ENCODE results near the gene TLE2. TPM values are rescaled to one million over a fixed set of nuclear protein-coding genes. Genes with fewer than 3 reads are reported as not detected.
"Not testable (repeated sequence)": the region's sequence is repeated elsewhere in the genome, so short reads cannot be mapped to it uniquely, and the experiment has no call there.

The TLE2 gene
- polyA plus RNA-seq, 4 donors, result 39.1 to 68.7 (median 43.7) TPM

DNA sequence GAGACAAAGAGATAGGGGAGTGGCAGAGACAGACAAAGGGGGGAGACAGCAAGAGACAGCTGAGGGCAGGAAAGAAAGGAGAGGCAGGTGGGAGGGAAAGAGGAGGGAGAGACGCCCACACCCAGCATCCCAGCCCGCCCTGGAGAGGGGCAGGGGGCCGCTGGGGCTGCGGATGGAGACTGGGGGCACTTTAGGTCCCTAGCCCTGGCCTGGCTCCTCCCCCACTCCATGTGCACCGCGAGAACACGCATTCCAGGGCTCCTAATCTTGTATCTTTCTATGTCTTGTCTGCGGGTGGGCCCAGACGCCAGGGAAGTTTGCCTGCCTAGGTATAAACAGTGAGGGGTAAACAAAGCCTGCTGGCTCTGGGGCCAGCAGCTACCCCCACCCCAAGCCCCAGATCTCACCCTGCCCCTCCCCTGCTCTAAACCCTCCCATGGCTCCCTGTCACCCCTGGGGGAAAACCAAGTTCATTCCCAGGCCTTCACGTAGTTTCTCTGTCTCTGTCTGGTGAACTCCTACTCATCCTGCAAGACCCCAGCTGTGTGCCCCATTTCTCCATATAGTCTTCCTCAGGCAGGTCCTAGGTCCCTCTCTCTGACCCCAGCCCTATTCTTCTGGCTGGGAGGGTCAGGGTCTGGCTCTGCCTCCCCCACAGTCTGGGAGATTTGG is 27.5 kb upstream of the TLE2 start:
- no peak for DNase-seq (ENCODE audit: low read depth in 4 of 4, low spot score in 3 of 4)

DNA sequence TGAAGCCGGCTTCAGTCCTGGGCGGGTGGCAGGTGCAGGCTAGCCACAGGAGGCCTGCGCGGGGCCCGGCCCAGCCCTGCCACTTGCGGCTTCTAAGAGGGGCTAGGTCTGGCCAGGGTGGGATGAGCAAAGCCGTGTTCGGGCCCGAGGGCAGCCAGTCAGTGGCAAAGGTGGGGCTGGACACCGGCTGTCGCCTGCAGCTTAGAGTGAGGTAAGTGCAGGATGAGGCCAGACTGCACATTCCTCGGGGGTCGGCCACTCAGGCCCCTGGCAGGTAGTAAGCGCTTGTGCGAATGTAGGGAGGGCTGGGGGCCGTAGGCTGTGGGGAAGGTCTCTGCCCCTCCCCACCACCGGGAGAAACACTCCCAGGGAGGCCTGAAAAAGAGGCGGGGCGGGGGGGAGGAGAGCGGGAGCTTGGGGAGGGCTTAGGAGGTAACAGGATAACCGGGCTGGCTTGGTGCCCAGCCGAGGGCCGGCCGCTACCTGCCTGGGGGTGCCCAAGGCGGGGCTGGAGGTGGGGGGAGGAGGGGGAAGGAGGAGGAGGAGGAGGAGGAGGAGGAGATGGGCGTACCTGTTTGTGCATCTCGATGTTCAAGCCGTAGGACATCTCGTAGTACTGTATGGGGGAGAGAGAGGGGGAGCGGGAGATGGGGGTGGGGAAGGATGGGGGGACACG is 26.8 kb upstream of the TLE2 start:
- DNase-seq (ENCODE audit: low read depth in 4 of 4, low spot score in 3 of 4), result no peak

- no peak for DNase-seq (ENCODE audit: low read depth in 4 of 4, low spot score in 3 of 4)
Measured at GRCh38 chr19:3054972-3055740, 26.1 kb upstream of the TLE2 start.

GRCh38 chr19:3054265-3054971 is 25.3 kb upstream of the TLE2 start:
- DNase-seq (ENCODE audit: low read depth in 4 of 4, low spot score in 3 of 4), result no peak

GRCh38 chr19:3053780-3054179 is 24.7 kb upstream of the TLE2 start:
- no peak for DNase-seq (ENCODE audit: low read depth in 4 of 4, low spot score in 3 of 4)

DNA sequence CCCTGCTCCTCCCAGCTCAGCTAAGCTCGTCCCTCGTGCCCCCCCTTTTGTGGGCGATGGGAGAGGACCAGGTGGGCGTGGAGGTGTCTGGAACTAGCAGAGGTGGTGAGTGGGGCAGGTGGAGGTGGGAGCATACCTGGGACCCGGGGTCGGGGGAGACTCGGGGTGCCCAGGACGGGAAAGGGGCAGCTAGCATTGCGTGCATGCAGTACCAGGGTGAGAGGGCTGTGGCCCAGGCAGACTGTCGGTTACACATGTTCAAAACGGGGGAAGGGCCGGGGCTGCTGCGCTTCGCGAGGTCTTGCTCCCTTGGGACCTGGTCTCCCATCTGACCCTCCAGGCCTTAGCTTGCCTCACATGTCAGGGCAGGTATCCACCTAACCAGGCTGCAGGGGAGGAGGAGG is 24.1 kb upstream of the TLE2 start:
- DNase-seq (ENCODE audit: low read depth in 4 of 4, low spot score in 3 of 4), result no peak

DNA sequence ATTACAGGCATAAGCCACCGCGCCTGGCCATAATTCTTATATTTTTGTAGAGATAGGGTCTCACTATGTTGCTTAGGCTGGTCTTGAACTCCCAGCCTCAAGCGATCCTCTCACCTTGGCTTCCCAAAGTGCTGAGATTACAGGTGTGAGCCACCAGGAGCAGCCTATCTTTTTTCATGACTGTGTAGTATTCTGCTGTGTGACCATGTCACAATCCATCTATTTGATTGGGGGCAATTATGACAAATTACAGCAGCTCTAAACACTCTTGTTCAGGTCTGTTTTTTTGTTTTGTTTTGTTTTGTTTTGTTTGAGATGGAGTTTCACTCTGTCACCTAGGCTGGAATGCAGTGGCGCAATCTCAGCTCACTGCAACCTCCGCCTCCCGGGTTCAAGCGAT is 20.9 kb upstream of the TLE2 start:
- DNase-seq (ENCODE audit: low read depth in 4 of 4, low spot score in 3 of 4), result not testable (repeated sequence)

DNA sequence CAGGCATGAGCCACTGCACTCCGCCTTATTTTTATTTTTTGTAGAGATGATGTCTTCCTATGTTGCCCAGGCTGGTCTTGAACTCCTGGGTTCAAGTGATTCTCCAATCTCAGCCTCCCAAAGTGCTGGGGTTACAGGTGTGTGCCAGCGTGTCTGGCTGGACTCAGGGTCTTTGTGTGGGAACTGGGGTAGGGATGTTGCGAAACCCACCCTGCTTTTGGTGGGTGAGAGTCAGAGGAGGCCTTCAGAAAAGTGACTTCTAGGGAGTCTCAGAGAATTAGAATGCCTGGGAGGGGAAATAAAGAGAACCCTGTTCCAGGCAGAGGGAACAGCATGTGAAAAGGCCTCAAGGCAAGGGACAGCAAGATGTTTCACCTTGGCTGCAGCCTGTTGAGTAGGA is 20.0 kb upstream of the TLE2 start:
- no peak for DNase-seq (ENCODE audit: low read depth in 4 of 4, low spot score in 3 of 4)

- no peak for DNase-seq (ENCODE audit: low read depth in 4 of 4, low spot score in 3 of 4)
Measured at GRCh38 chr19:3048190-3048533, 19.1 kb upstream of the TLE2 start.

- DNase-seq (ENCODE audit: low read depth in 4 of 4, low spot score in 3 of 4), result no peak
Measured at GRCh38 chr19:3047496-3048189, 18.6 kb upstream of the TLE2 start.

DNA sequence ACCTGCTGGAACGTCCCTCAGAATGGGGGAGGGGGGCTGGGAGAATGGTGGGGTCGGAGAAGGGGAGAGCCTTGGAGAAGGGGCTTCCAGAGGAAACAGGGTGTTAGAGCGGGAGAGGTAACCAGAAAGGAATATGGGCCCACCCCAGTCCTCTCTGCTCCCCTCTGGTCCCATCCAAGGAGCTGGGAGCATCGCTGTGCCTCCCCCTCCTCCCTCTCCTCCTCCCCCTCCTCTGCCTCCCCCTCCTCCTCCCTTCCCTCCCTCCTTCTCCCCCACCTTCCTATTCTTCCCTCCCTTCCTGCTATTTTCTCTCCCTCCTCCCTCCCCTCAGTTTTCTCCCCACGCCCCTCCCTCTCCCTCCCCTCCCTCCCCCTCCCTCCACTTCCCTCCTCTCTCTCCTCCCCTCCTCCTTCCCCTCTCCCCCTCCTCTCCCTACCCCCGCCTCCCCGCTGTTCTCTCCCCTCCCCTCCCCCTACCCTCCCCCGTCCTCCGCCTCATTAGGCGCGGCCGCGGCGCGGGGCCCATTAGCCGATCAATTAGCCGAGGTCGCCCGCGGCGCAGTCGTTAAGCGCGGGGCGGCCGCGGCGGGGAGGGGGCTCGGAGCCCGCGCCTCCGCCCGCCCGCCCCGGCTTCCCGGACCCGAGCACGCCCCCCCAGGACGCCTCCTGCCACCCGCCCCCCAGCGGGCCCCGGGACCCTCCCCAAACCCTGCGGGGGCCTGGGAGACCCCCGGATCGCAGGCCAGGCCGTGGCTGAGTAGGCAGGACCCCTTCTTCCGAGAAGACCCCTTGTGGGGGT is 17.8 kb upstream of the TLE2 start:
- no peak for DNase-seq (ENCODE audit: low read depth in 4 of 4, low spot score in 3 of 4)

DNA sequence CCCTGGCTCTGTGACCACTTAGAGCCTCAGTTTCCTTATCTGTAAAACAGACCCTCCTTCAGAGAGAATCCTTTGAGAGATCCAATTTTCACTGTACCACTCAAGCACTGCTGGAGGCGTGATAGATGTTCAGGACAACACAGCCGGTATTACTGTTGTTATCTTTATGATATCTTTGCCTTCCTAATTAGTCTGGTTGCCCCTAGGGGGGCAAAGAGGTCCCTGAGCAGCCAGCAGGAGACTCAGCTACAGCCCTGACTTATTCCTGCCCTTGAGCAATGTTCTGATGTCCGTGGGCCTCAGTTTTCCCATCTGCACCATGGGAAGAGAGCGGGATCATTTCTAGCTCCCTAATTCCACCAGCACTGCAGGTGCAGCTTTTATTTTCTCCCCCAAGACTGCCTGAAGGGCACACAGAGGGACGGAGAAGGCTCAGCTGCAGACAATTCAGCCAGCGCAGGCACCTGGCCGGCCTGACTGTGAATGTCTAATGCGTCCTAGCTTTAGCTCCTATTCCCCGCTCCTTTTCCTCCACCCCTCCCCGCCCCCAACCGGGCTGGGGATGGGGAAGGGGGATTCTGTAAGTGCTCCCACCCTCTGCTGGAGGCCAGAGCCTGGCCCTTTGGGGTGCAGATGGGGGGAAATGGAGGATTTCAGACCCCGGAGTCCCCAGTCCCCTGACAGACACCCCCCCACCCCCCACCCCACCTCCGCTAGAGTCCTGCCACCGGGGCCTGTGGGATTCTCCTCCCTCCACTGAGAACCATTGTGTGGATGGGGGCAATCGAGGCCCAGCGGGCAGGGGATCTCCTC is 17.0 kb upstream of the TLE2 start:
- no peak for DNase-seq (ENCODE audit: low read depth in 4 of 4, low spot score in 3 of 4)

- no peak for DNase-seq (ENCODE audit: low read depth in 4 of 4, low spot score in 3 of 4)
Measured at GRCh38 chr19:3045191-3045590, 16.1 kb upstream of the TLE2 start.

DNA sequence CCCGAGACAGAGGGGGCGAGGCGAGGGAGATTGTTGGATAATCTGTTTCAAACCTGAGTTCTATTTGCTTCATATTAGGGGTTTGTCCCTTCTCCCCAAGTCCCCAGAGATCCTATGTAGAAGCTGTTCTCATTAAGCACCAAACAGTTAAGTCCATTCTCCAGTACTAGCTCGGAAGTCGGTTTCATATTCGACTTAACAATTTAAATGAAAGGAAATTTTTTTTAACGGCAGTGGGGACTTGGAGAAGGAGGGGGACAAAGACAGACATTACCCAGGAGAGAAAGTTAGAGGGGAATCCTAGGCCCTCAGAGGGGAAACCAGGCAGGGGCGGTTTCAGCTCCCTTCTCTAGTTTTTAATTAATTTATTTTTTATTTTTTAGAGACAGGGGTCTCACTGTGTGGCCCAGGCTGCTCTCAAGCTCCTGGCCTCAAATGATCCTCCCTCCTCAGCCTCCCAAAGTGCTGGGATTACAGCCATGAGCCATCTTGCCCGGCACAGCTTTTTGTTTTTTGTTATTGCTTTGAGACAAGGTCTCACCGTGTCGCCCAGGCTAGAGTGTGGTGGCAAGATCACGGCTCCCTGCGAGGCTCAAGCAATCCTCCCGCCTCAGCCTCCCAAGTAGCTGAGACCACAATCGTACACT is 13.7 kb upstream of the TLE2 start:
- DNase-seq (ENCODE audit: low read depth in 4 of 4, low spot score in 3 of 4), result no peak

DNA sequence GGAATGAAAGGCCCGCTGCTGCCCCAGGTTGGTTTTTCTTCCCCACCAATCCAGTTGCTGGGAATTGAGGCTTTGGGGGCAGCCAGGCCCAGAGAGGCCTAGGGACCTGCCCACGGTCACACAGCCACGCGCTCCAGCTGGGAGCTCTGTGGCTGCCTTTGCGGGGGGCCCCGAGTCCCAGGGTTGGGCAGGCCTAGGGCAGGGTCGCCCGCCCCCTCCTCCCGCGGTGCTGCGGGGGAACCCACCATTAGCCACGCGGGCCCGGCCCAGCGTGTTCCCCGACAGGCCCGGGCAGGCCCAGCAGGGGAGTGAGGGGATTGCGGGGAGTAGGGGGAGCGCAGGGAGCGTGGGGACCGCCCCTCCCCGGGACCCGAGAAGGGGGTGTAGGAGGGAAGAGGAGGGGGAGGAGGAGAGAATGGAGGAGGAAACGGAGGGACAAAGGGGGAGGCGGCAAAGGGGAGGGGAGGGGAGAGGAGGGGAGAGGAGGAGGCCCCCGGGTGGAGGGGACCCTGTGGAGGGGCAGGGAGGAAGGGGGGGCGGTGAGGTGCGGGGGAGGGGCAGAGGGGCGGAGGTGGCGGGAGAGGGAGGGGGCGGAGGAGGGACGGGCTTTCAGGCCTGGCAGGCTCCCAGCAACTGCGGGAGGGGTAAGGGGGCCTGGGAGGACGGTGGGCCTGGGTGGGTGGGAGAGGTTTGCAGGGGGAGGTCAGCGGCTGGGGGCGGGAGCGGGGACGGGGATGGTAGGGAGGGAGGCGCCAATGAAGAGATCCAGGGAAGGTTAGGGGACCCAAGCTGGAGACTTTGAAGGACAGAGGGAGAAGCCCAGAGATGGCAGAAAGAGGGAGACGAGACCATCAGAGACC is 12.9 kb upstream of the TLE2 start:
- no peak for DNase-seq (ENCODE audit: low read depth in 4 of 4, low spot score in 3 of 4)

DNA sequence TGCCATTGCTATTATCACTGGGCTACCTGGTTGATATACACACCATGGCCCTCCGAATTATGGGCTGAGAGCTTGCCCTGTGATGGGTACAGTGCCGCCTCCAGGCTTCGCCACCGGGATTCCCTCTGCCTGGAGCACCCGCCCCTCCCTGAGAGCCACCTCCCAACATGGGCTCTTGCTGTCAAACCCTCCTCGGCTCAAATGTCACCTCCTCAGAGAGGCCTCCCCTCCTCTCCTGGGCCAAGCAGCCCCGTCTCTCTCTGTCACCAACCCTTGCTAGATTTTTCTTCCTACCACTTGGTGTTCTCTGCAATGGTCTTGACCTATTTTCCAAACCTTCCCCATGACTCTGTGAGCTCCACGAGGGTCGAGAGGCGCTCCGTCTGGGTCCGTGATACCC is 12.2 kb upstream of the TLE2 start:
- DNase-seq (ENCODE audit: low read depth in 4 of 4, low spot score in 3 of 4), result no peak

DNA sequence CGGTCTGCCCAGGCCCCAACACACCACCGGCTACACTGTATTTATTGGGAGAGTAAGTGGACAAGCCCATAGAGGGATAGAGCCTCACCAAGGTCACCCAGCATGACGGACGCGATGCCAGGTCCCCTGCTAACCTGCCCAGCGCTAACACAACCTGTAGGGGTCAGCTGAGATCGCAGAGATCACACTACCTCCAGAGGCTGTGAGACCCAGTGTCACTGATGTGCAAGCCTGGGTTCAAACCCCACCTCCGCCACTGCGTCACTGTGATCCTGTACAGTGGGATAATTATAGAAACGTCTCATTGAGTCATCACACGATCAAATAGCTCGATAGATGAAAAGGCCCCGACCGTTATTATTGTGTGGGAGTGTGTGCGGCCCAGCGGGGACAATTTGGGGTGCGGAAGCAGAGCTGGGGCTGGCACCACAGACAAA is 10.6 kb upstream of the TLE2 start:
- no peak for DNase-seq (ENCODE audit: low read depth in 4 of 4, low spot score in 3 of 4)

- no peak for DNase-seq (ENCODE audit: low read depth in 4 of 4, low spot score in 3 of 4)
Measured at GRCh38 chr19:3039125-3039524, 10.0 kb upstream of the TLE2 start.

Measured in left renal pelvis (tissue), 4 donors.